Effector CD8-positive, alpha-beta T cell (primary cell): ENCODE results near the gene AARS1.
"Not testable (repeated sequence)": the region's sequence is repeated elsewhere in the genome, so short reads cannot be mapped to it uniquely, and the experiment has no call there.

ENCODE experiments used
- DNase-seq: peaks from one replicate; lab custom pipeline; 2025; lab: John Stamatoyannopoulos, UW

The AARS1 gene

DNA sequence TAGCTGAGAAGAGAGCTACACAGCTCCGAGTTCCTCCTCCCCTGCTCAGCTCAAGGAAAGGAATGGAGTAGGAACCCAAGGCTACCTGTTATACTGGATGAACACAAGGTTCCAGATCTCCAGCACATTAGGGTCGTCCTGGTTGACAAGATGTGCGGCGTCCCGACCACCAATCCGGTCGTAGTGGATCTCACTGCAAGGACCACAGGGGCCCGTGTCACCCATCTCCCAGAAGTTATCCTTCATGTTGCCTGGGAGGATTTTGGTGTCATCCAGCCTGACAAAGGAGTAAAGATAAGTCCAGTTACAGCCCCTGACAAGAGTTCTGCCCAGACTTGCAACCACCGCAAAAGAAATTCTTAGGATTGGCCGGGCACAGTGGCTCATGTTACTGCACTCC lies 17.6 kb downstream of the AARS1 start:
- DNase-seq = no peak

DNA sequence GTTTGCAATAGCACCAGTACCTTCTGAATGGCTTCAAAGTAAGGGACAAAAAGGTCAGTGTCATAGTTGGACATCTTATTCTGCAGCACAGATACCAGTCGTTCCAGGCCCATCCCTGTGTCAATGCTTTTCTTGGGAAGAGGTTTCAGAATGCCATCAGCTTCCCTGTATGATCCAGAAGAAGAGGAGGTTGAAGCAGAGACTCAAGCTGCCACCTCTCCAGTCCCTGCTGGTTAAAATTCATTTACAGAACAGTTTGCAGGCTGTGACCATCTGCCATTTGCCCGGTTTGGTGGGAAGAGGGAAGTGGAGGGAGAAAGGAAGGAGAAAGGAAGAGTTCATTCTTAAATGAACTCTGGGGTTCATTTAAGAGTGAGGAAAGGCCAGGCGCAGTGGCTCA lies 19.1 kb downstream of the AARS1 start:
- no peak for DNase-seq

DNA sequence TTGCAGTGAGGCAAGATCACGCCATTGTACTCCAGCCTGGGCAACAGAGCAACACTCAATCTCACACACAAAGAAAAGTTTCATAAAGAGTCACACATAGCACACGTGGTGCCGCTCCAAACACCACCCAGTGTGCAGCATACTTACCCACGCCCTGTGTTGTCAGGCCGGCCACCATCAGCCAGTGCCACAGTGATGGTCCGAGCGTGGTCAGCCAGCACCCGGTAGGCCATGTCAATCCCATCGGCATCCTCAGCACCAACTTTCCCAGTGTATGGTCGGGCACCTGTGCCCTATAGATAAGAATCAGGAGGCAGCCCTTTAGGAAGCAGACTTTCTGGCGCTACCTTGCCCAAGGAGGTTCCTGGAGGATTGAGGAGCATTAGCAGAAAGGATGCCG lies 19.8 kb downstream of the AARS1 start:
- DNase-seq = no peak

DNA sequence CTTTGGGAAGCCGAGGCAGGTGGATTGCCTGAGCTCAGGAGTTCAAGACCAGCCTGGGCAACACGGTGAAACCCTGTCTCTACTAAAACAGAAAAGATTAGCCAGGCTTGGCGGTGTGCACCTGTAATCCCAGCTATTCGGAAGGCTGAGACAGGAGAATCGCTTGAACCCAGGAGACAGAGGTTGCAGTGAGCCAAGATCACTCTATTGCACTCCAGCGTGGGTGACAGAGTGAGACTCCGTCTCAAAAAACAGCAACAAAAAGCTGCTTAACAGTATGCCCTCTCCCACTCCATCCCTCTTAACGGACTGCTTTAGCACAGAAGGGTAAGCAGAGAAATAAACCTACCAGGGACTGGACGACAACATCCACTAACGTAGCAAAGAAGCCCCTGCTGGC lies 21.4 kb downstream of the AARS1 start:
- DNase-seq = not testable (repeated sequence)

DNA sequence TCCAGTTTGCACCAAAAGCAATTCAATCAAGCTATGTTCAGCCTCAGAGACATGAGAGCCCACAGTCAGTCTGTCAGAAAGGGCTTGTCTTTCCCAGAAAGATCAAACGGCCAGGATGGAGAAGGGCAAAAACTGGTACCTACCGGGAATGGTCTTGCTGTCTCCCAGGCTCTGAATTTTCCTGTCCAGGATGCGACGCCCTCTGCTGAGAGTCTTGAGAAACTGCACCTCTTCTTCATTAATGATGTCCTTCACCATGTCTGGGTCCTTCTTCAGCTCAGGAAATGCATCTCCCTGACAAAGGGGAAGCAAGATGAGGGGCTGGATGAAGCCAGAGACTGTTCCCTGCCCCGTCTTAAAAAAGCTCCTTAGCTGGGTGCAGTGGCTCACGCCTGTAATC lies 21.8 kb downstream of the AARS1 start:
- no peak for DNase-seq

DNA sequence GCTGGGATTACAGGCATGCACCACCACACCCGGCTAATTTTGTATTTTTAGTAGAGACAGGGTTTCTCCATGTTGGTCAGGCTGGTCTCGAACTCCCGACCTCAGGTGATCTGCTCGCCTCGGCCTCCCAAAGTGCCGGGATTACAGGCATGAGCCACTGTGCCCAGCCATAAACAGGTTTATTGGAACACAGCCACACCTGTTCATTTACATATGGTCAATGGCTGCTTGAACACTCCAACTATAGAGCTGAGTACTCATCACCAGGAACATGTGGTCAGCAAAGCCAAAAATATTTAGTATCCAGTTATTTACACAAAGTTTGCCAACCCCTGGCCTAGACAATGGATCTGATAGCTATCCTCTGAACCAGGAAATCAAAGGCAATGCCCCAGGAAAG lies 29.4 kb downstream of the AARS1 start:
- not testable (repeated sequence) for DNase-seq

DNA sequence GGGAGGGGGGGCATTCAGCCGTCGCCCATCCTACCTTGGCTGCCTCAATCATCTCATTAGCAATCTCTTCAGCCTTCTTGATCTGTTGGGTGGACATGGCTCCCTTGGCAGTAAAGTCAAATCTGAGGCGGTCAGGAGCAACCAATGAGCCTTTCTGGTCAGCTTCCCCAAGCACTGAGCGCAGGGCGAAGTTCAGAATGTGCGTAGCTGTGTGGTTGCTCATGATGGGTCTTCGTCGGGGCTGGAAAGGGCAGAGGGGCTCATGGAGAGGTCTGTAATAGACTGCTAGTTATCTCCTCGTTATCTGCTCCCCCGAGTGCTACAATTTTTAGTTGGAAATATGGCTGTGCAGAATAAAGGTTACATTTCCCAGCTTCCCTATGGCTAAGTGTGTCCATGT lies 30.4 kb downstream of the AARS1 start:
- DNase-seq = no peak

DNA sequence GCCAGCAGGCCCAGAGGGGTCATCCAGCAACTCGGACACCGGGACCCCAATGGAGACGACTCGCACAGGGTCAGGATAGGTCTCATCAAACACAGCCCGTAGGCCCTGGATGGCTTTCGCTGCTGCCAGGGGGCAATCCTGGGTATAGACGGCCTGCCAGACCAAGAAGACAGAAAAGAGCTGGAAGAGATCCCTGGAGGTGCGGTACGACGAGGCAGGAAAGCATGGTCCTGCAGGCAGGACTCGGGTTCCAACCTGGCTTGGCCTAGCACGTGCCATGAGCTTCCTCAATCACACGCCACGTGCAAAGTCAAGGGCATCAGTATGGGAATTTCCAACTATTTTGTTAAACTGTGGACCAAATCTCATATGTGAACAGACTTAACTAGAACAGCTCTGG lies 31.2 kb downstream of the AARS1 start:
- no peak for DNase-seq

DNA sequence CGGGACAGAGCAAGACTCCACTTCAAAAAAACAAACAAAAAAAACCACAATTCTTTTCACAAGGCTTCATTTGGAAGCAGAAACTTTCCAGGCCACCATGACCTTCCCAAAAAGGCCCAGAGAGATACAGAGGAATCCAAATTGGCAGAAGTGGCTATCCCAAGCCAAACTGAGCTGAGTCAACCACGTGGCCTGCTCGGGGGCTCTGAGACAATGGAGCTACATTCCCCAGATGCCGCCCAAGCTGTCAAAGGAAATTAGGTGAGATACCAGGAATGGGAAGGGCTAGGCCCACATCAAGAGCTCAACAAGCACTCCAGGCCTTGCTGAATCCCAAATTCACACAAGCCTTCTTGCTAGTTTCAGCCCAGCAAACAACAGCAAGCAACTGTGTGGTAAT lies 31.9 kb downstream of the AARS1 start:
- DNase-seq = no peak

DNA sequence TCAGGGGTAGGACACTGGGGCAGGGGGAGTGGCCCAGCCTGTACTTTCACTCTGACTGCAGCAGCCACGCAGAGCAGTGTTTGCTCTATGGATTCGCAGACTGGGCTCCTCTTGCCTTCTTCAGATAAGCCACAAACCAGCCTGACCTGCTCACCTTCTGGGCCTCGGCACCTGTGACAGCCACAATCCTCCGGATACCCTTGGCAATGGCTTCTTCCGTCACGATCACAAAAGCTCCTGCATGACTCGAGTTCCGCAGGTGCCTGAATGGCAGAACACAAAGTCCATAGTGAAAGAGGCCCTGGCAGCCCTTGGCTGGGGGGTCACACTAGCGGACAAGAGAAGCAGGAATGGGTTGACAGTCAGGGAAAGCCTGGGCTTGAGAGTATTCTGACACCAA lies 33.7 kb downstream of the AARS1 start:
- no peak for DNase-seq

DNA sequence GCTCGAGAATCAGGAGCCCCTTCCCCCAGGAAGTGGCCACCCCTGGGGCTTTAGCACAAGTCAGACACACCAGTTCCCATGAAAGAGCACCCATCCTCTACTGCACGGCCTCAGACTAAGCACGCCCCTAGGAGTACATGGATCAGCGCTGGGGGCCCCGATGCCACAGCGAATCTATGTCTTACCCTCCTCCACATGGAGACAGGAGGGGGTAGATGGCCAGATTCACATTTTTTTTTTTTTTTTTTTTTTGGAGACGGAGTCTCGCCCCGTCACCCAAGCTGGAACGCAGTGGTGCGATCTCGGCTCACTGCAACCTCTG lies 34.4 kb downstream of the AARS1 start:
- DNase-seq = no peak

DNA sequence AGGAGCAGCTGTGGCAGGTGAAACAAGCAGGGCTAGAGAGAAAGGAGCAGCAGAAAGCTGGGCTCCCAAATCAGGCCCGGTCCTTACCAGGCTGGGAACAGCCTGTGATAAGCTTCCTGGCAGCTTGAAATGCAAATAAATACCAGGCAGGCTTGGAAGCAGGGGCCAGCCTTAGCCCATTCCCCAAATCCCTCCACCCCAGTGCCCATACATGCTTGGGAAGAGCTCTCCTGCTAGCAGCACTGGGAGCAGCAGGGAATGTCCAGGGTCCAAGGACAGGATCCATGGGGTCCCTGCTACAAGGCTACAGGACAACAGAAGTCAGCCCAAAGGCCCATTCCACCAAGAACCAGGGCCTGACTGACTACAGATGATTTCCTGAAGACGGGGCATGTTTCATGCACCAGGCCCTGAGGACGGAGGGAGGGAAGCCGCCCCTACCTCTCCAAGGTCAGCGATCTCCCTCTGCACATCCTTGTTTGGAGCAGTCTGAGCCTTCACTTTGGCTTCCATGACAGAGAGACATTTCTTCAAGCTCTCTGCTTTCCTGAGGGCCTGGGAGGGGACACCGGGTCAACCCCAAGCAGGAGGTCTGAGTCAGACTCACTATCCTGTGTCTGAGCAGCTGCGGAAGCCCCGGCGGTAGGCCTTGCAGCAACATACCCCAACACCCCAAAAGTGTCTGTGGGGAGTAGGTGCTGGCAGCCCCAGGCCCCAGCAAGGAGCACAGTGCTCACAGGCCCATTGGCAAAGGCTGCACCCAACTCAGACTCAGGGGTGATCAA lies 34.9 kb downstream of the AARS1 start:
- no peak for DNase-seq

DNA sequence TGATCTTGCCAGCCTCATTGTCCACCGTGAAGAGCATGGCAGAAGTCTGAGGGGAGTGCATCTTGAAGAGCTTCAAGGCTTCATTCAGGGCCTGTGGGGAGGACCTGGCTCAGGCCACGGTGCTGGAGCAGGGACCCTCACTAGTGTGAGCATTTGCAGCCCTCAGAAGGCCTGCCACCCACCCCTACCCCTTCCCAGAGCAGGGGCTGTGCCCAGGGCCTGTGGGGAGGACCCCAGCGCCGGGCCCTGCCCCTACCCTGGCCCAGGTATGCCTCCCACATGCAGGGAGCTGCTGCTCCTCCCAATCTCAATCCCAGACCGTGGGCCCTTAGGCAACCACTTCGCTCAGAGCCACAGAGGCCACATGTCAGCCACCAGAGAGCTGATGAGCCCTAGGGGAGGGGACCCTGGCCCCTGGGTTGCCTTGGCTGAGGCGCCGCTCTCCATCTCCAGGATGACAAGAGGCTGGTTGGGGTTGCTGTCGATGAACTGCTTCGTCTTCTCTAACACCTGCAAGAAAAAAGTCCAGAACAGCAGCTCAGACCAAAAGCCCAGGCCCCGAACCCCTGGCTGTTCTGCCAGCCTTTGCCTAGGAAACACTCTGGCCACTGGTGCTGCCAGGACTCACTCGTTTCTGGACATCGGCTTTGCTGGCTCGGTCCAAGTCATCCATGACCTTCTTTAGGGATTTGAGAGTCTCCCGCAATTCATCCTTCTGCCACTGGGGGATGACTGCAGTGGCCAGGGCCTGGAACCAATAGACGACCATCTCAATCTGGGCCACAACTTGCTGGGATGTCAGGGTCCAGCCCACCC lies 35.8 kb downstream of the AARS1 start:
- peak; percentile 9 for DNase-seq

DNA sequence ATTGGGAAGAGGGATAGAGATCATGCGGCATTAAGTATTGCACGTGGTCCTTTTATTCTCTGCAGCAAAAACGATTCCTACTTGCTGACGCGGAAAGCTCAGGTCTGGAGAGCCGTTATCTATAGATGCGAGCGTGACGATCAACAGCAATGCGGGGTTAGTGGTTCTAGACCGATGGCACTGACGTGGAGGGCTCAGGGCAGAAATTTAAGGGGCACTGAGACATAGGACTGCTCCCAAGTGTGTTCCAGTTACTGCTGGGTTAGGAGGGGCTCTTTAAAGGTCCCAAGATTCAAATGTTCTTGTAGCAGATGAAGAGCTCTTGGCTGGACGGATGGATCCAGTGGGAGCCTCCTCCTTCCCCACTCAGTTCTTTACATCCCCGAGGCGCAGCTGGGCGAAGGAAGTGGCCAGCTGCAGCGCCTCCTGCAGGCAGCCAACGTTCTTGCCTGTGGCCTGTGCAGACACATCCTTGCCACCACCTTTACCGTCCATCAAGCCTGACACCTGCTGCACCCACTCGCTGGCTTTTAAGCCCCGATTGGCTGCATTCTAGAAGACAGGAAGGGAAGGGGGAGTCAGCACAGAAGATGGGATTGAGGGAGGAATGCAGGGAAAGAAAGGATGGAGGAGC lies 36.8 kb downstream of the AARS1 start:
- no peak for DNase-seq

DNA sequence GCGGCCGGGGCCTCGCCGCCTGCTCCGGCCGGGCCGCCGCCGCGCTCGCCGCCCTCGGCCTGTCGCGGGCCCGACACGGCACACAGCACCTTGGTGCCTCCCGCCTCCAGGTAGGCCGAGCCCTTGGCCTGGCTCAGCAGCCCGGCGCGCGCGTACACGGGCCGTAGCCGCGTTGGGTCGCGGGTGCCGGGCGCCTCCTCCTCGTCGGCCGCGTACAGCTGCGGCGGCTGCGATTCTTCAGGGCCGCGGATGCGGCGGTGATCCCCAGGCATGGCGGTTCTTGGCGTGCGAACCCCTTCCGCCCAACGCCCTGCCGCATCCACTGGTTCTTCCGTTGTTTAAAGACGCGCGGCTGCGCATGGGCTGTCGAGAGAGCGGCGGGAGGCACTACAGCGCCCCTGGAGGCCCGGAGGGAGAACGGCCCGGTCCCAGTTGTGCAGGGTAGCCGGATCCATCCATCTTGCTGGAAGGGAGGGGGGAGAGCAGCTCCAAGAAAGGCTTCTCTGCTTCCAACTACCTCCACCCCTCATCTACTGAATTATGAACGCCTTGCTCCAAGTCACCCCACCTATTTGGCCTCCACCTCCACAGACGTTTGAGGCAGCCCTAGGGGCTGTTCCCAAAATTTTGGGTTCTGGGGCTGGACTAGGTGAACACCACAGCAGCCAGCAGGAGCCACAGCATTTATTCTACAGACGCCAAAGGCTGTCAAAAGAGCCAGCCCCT lies 37.5 kb downstream of the AARS1 start, which contains the start of gene EXOSC6:
TSS of gene EXOSC6 (minus strand) at position 312 of the 726 bp plus-strand sequence. CDS start at position 272, 40 bp downstream.
- peak; percentile 85 for DNase-seq

DNA sequence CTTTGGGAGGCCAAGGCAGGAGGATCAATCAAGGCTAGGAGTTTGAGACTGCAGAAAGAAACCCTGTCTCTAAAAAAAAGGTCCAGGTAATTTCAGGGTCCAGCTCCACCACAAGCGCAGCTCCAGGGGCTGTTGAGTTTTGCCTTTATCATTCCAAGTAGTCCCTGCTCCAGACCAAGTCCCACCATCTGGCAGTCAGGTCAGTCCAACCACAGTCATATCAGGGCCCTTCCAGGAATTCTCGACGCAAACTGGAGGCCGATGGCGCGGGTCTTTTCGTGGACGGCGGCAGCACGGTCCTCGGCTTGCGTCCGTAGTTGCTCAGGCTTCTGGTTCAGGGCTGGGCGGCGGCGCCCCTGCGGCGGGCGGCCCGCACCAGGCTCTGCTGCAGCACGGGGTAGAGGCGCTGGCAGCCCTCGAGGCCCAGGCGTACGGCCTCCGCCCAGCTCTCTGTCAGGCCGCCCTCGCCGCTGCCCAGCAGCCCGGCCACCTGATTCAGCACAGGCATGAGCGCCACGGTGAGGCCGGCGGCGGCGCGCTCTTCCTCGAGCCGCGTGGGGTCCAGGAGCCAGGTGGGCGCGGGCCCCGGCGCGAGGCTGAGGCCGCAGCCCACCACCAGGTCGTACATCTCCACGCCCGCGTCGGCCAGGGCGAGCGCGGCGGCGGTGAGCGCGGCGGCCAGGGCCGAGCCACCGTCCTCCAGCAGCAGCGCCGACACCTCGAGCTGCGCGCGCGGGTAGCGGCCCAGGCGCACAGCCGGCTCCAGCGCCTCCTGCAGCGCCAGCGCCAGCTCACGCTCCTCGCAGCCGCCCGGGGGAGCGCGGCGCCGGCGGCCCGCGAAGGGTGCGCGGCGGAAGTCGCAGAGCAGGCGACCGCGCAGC lies 38.3 kb downstream of the AARS1 start:
- DNase-seq = no peak

DNA sequence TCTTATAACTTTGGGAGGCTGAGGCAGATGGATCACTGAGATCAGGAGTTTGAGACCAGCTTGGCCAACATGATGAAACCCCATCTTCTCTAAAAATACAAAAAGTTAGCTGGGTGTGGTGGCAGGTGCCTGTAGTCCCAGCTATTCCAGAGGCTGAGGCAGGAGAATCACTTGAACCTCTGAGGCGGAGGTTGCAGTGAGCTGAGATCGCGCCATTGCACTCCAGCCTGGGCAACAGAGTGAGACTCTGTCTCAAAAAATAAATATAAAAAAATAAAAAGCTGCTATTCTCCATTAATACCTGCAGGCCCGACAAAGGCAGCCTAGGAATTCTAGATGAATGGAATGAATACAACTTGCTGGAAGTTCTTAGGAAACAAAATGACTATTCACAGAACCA lies 39.6 kb downstream of the AARS1 start:
- not testable (repeated sequence) for DNase-seq

DNA sequence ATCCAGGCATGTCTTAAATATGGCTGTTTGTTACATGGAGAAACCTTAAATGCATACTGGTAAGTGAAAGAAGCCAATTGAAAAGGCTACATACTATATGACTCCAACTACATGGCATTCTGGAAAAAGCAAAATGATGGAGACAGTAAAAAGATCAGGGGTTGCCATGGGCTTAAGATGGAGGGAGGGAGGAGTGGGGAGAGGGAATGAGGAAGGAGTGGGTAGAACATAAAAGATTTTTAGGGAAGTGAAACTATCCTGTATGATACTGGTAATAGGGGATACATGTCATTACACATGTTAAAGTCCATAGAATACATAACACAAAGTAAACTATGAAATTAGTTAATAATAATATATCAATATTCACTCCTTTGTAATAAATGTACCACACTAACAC lies 50.5 kb downstream of the AARS1 start:
- DNase-seq = not testable (repeated sequence)

DNA sequence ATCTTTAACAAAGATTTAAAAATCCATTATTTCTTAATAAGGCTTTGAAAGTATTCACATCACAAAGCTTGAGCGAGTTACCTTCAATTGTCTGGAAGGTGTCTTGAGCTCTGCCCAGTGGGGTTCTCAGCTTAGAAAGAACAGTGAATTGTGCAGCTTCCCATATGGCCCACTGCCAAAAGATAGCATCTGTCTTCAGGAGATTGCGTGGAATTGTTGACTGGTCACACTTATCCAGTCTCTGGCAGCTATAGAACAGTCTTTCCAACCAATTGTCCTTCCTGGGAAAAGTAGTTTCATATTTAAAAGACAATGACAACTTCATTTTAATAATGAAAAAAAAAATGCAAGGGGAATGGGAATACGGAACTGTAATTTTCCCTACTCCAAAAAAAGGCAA lies 57.5 kb downstream of the AARS1 start:
- not testable (repeated sequence) for DNase-seq

DNA sequence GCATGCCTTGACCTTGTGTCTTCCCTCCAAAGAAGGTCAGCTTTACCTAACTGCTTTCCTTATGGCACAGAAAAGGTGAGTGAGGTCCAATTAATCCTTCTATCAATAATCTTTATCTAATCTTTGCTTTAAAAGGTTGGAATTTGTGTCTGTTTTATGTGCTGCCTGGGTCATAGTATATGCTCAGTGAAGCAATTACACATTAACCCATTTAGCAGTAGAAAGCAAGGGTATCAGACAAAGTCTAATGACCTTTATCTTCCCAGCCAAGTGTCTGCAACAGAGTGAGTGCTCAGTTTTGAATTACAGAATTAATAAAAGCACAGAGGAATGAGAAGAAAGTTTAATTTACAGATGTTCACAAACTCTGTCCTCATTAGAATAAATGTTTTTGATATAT lies 63.3 kb downstream of the AARS1 start:
- DNase-seq = not testable (repeated sequence)

DNA sequence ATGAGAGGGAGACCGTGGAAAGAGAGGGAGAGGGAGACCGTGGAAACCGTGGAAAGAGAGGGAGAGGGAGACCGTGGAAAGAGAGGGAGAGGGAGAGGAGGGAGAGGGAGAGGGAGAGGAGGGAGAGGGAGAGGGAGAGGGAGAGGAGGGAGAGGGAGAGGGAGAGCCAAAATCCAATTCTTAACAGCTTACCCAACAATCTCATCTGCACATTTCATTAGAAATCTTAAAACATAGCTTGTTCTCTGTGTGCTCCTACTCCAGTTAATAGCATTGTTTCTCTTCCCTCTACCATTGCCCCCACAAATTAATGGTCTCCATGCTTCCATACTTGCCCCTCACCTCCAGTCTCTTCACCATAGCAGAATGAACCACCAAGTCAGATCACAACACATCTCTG lies 63.9 kb downstream of the AARS1 start:
- not testable (repeated sequence) for DNase-seq
